Measurements from ENCODE around the gene CNTN2. TPM values are rescaled to one million over a fixed set of nuclear protein-coding genes. Genes with fewer than 3 reads are reported as not detected.

CNTN2 gene
- polyA plus RNA-seq, 1 experiment = not detected

DNA sequence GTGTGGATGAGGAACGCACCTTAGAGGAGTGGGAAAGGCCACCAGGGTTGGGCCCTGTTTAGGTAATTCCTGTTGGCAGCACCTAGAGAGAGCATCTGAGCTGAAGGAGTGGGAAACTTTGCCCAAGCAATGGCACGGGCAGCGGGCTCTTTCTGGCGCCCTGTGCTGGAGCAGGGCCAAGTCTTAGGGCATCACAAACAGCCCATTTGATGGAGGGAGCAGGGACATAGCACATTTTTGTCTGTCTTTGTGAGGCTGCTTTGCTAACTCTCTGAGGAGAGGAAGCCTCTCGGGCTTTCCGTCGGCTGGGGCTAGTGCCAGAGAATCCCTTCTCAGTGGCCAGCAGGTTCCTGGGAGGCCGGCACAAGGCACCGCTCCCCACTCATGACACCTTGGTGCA is 22.5 kb upstream of the CNTN2 start:
- Histone ChIP-seq H3K9me3 (ENCODE audit: control insufficient read depth, insufficient read depth, low read length) (no peaks in the 10 kb centered on the region), H3K27me3 (ENCODE audit: control insufficient read depth, insufficient read depth, low read length) (peaks cover 31% of the 10 kb centered on the region), H3K4me3 (ENCODE audit: low read depth, low read length) (no peak overlapping the region), H3K27ac (ENCODE audit: low read depth, low read length) (no peak overlapping the region)
- ChIA-PET CTCF (interaction anchor here (2.2 kb wide), 1 partner anchor 41 kb away, joined by 8 read pairs; no protein-coding TSS in a partner anchor), POLR2A (no interaction called here)
- DNase-seq (ENCODE audit: low read depth, low spot score) = no peak
- no peak for TF ChIP-seq CTCF (IDR thresholded peaks at IDR 0.05; ENCODE audit: low read depth, low read length)

- POLR2A ChIA-PET = no interaction called here
Observed at GRCh38 chr1:205024679-205025078, 18.3 kb upstream of the CNTN2 start.

GRCh38 chr1:205025239-205025638 is 17.8 kb upstream of the CNTN2 start:
- TF ChIP-seq CTCF (IDR thresholded peaks at IDR 0.05; ENCODE audit: low read depth, low read length) = no peak
- Histone ChIP-seq H3K9me3 (ENCODE audit: control insufficient read depth, insufficient read depth, low read length) (no peaks in the 10 kb centered on the region), H3K27ac (ENCODE audit: low read depth, low read length) (no peak overlapping the region), H3K27me3 (ENCODE audit: control insufficient read depth, insufficient read depth, low read length) (peaks cover 33% of the 10 kb centered on the region), H3K4me3 (ENCODE audit: low read depth, low read length) (no peak overlapping the region)
- POLR2A ChIA-PET = no interaction called here
- DNase-seq (ENCODE audit: low read depth, low spot score) = no peak
- CTCF ChIA-PET = interaction anchor here (0.7 to 2.2 kb wide), 3 partner anchors 28 to 37 kb away, joined by 3 to 5 read pairs (median 4); no protein-coding TSS in a partner anchor

More at GRCh38 chr1:205024679-205025078, 18.3 kb upstream of the CNTN2 start:
- no peak overlapping the region for H3K27ac ChIP-seq (ENCODE audit: low read depth, low read length)
- H3K9me3 ChIP-seq (ENCODE audit: control insufficient read depth, insufficient read depth, low read length) = no peaks in the 10 kb centered on the region
- DNase-seq (ENCODE audit: low read depth, low spot score) = no peak
- CTCF ChIA-PET = interaction anchor here (2.2 kb wide), 1 partner anchor 37 kb away, joined by 5 read pairs; no protein-coding TSS in a partner anchor
- TF ChIP-seq CTCF (IDR thresholded peaks at IDR 0.05; ENCODE audit: low read depth, low read length) = no peak
- no peak overlapping the region for H3K4me3 ChIP-seq (ENCODE audit: low read depth, low read length)
- H3K27me3 ChIP-seq (ENCODE audit: control insufficient read depth, insufficient read depth, low read length) = peaks cover 27% of the 10 kb centered on the region

DNA sequence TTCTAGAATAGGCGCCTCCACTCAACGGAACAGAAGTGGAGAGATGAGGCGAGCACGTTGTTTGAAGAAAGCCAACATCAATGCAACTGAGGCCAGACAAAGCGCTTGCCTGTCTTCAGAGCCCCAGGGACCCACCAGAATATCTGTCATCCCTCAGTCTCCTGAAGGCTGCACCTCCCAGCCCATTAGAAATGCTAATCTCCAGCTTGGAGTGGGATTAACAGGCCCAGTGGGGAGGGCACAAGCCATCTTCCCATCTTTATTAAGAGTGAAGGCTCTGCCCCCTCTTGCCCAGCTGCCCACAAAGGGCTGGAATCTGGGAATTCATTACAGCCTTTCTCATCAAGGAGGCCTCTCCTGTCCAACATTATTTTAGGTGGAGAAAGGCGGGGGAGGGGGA is 16.8 kb upstream of the CNTN2 start:
- H3K27ac ChIP-seq (ENCODE audit: low read depth, low read length) = no peak overlapping the region
- no peak for TF ChIP-seq CTCF (IDR thresholded peaks at IDR 0.05; ENCODE audit: low read depth, low read length)
- POLR2A ChIA-PET = no interaction called here
- DNase-seq (ENCODE audit: low read depth, low spot score) = no peak
- H3K4me3 ChIP-seq (ENCODE audit: low read depth, low read length) = no peak overlapping the region
- H3K9me3 ChIP-seq (ENCODE audit: control insufficient read depth, insufficient read depth, low read length) = no peaks in the 10 kb centered on the region
- peaks cover 34% of the 10 kb centered on the region for H3K27me3 ChIP-seq (ENCODE audit: control insufficient read depth, insufficient read depth, low read length)
- CTCF ChIA-PET = interaction anchor here (1.7 kb wide), 1 partner anchor 35 kb away, joined by 4 read pairs; no protein-coding TSS in a partner anchor

GRCh38 chr1:205028390-205028789 is 14.6 kb upstream of the CNTN2 start:
- Histone ChIP-seq H3K4me3 (ENCODE audit: low read depth, low read length) (no peak overlapping the region), H3K27me3 (ENCODE audit: control insufficient read depth, insufficient read depth, low read length) (peaks cover 30% of the 10 kb centered on the region), H3K9me3 (ENCODE audit: control insufficient read depth, insufficient read depth, low read length) (no peaks in the 10 kb centered on the region), H3K27ac (ENCODE audit: low read depth, low read length) (no peak overlapping the region)
- ChIA-PET POLR2A (no interaction called here), CTCF (interaction anchor here (0.7 to 5.4 kb wide), 2 partner anchors 33 kb away, joined by 3 to 23 read pairs; no protein-coding TSS in a partner anchor)
- no peak for DNase-seq (ENCODE audit: low read depth, low spot score)
- no peak for TF ChIP-seq CTCF (IDR thresholded peaks at IDR 0.05; ENCODE audit: low read depth, low read length)

All from AG04450 (cell line).